ENCODE data around the gene CHRNA1.

DNA sequence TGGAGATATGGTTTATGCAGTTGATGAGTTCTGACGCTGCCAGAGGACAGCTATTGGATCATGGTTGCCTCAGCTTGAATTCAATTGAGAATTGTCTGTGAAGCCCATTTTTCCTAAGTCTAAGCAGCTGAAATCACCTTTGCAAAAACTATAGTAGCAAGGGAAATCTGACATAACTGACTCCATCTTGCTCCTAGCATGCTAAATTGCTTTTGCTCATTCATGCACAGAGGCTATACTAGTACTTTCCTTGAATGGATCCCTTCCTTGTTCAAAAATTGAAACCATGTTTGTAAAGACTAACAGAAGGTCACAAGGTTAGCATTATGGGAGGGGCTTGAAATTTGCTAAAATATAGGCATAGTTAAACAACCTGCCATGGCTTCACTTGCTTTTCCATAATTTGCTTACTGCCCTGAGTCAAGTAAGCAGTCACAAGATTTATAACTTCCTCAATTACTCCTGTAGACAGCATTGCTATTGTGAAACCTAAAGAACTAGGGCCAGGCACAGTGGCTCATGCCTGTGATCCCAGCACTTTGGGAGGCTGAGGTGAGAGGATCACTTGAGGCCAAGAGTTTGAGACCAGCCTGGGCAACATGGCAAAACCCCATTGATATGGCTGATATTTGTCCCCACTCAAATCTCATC, 41.2 kb downstream of the CHRNA1 start:
- TF ChIP-seq POLR2A (IDR thresholded peaks at IDR 0.05): no peak
- TF ChIP-seq CTCF (IDR thresholded peaks at IDR 0.05): no peak

All from adrenal gland (tissue), 5 donors.